ENCODE results near the gene ATAD3B. TPM values are rescaled to one million over a fixed set of nuclear protein-coding genes. Genes with fewer than 3 reads are reported as not detected.
"Not testable (repeated sequence)": the region's sequence is repeated elsewhere in the genome, so short reads cannot be mapped to it uniquely, and the experiment has no call there.

The ATAD3B gene
- total RNA-seq, 4 donors from 2014 or later, result 3.5 to 7.1 (median 5.9) TPM

- peaks cover 0 to 56% of the 10 kb centered on the region in 2 donors for H3K36me3 ChIP-seq
- H3K27ac ChIP-seq, result no peak overlapping the region
- TF ChIP-seq CTCF (IDR thresholded peaks at IDR 0.05 in 4 of 5, conservative IDR thresholded peaks at IDR 0.05 in 1 of 5) (no peak), POLR2A (IDR thresholded peaks at IDR 0.05) (no peak)
- no peaks in the 10 kb centered on the region for H3K27me3 ChIP-seq
- H3K9me3 ChIP-seq, result no peaks in the 10 kb centered on the region
- H3K4me3 ChIP-seq, result no peak overlapping the region
- H3K4me1 ChIP-seq, result no peaks in the 10 kb centered on the region
- ATAC-seq (no peak), DNase-seq (no peak)
- intact Hi-C loops (cut with DNase I; ENCODE audit: low total_unique reads) (no loop called here), in situ Hi-C loops (cut with MboI; ENCODE audit: low sequenced_read_pairs in 4 of 4) (no loop called here)
Measured at GRCh38 chr1:1482856-1483255, 11.3 kb downstream of the ATAD3B start.

- no peak for ATAC-seq
- TF ChIP-seq CTCF (IDR thresholded peaks at IDR 0.05 in 4 of 5, conservative IDR thresholded peaks at IDR 0.05 in 1 of 5) (no peak), POLR2A (IDR thresholded peaks at IDR 0.05) (no peak)
- intact Hi-C loops (cut with DNase I; ENCODE audit: low total_unique reads), result no loop called here
Measured at GRCh38 chr1:1483714-1484113, 12.1 kb downstream of the ATAD3B start.

GRCh38 chr1:1484976-1485750 lies 13.6 kb downstream of the ATAD3B start:
- H3K27me3 ChIP-seq; in situ Hi-C loops (cut with MboI; ENCODE audit: low sequenced_read_pairs in 4 of 4); H3K9me3 ChIP-seq; DNase-seq; H3K4me3 ChIP-seq; ATAC-seq; H3K27ac ChIP-seq; intact Hi-C loops (cut with DNase I; ENCODE audit: low total_unique reads); H3K4me1 ChIP-seq: not testable (repeated sequence)
- peaks cover 0 to 67% of the 10 kb centered on the region in 2 donors for H3K36me3 ChIP-seq

More at GRCh38 chr1:1483714-1484113, 12.1 kb downstream of the ATAD3B start:
- Histone ChIP-seq H3K4me3 (no peak overlapping the region), H3K9me3 (no peaks in the 10 kb centered on the region), H3K4me1 (no peaks in the 10 kb centered on the region), H3K27me3 (no peaks in the 10 kb centered on the region), H3K36me3 (peaks cover 0 to 59% of the 10 kb centered on the region in 2 donors), H3K27ac (no peak overlapping the region)
- in situ Hi-C loops (cut with MboI; ENCODE audit: low sequenced_read_pairs in 4 of 4), result no loop called here
- no peak for DNase-seq

GRCh38 chr1:1485755-1486317 lies 14.3 kb downstream of the ATAD3B start:
- H3K4me1 ChIP-seq; H3K27ac ChIP-seq; intact Hi-C loops (cut with DNase I; ENCODE audit: low total_unique reads); in situ Hi-C loops (cut with MboI; ENCODE audit: low sequenced_read_pairs in 4 of 4); H3K4me3 ChIP-seq; ATAC-seq; DNase-seq; H3K9me3 ChIP-seq; H3K27me3 ChIP-seq: not testable (repeated sequence)
- peaks cover 0 to 72% of the 10 kb centered on the region in 2 donors for H3K36me3 ChIP-seq

GRCh38 chr1:1487701-1488100 lies 16.1 kb downstream of the ATAD3B start:
- H3K36me3 ChIP-seq, result peaks cover 0 to 85% of the 10 kb centered on the region in 2 donors
- no peak overlapping the region for H3K27ac ChIP-seq
- no peaks in the 10 kb centered on the region for H3K9me3 ChIP-seq
- in situ Hi-C loops (cut with MboI; ENCODE audit: low sequenced_read_pairs in 4 of 4), result no loop called here
- H3K4me3 ChIP-seq, result no peak overlapping the region
- no peak for TF ChIP-seq POLR2A (IDR thresholded peaks at IDR 0.05)
- TF ChIP-seq CTCF (IDR thresholded peaks at IDR 0.05 in 4 of 5, conservative IDR thresholded peaks at IDR 0.05 in 1 of 5), result no peak
- no peaks in the 10 kb centered on the region for H3K27me3 ChIP-seq
- ATAC-seq (no peak), DNase-seq (no peak)
- no peaks in the 10 kb centered on the region for H3K4me1 ChIP-seq
- intact Hi-C loops (cut with DNase I; ENCODE audit: low total_unique reads), result no loop called here
